ENCODE results near the gene IL9.

DNA sequence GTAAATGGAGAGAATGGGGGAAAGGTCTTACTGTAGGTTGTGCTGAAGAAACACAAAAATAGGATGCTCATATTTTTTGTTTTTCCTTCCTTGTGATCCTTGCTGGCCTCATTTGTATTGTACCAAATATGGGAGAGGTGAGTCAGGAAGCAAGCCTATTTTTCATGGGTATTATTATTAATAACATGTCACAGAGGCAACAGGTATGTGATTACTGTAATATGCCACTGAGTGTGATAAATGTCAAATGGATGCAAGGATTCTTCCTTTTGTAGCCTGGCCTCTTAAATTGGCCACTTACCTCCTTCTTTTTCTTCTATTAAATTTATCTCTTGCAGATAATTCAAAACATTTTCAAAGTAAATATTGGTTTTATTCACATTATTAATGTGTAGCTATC, 48.9 kb upstream of the IL9 start:
- TF ChIP-seq, protein P1, sequence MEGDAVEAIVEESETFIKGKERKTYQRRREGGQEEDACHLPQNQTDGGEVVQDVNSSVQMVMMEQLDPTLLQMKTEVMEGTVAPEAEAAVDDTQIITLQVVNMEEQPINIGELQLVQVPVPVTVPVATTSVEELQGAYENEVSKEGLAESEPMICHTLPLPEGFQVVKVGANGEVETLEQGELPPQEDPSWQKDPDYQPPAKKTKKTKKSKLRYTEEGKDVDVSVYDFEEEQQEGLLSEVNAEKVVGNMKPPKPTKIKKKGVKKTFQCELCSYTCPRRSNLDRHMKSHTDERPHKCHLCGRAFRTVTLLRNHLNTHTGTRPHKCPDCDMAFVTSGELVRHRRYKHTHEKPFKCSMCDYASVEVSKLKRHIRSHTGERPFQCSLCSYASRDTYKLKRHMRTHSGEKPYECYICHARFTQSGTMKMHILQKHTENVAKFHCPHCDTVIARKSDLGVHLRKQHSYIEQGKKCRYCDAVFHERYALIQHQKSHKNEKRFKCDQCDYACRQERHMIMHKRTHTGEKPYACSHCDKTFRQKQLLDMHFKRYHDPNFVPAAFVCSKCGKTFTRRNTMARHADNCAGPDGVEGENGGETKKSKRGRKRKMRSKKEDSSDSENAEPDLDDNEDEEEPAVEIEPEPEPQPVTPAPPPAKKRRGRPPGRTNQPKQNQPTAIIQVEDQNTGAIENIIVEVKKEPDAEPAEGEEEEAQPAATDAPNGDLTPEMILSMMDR (IDR thresholded peaks at IDR 0.05), result no peak
- no peak for TF ChIP-seq ZFX (IDR thresholded peaks at IDR 0.05; ENCODE audit: borderline replicate concordance)
